ENCODE results near the gene GRAMD1C. TPM values are rescaled to one million over a fixed set of nuclear protein-coding genes. Genes with fewer than 3 reads are reported as not detected.

The GRAMD1C gene
- polyA plus RNA-seq, 3 donors, result 0.13 to 0.29 (median 0.27) TPM

DNA sequence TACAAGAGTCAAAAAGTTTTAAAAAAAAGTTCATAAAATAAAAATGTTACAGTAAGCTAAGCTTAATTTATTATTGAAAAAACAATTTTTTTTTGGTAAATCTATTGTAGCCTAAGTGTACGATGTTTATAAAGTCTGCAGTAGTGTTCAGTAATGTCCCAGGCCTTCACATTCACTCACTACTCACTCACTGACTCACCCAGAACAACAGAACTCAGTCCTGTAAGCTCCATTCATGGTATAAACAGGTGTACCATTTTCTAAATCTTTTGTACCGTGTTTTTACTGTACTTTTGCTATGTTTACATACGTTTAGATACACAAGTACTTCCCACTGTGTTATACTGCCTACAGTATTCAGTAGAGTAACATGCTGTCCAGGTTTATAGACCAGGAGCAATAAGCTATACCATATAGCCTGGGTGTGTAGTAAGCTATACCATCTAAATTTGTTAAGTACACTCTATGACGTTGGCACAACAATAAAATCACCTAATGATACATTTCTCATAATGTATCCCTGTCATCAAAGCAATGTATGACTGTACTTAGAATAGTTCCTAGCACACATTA lies 68.1 kb downstream of the GRAMD1C start:
- no peaks in the 10 kb centered on the region for H3K27me3 ChIP-seq (ENCODE audit: control insufficient read depth in 2 of 2, insufficient read depth in 2 of 2, low read length in 2 of 2)
- no peak overlapping the region for H3K27ac ChIP-seq (ENCODE audit: low read depth in 1 of 2, low read length in 2 of 2)
- H3K4me3 ChIP-seq (replicated peaks in 1 of 3; ENCODE audit: low read depth in 2 of 3, low read length in 3 of 3), result no peak overlapping the region
- no peaks in the 10 kb centered on the region for H3K36me3 ChIP-seq (replicated peaks in 1 of 2; ENCODE audit: control insufficient read depth in 1 of 2, insufficient read depth in 2 of 2, low read length in 2 of 2)
- H3K79me2 ChIP-seq (ENCODE audit: insufficient read depth, low read length), result no peaks in the 10 kb centered on the region
- H4K20me1 ChIP-seq (ENCODE audit: insufficient read depth, low read length), result no peaks in the 10 kb centered on the region
- intact Hi-C loops (cut with micrococcal nuclease), result no loop called here
- no peak overlapping the region for H3K9ac ChIP-seq (ENCODE audit: insufficient read depth, low read length, poor library complexity, severe bottlenecking)
- Mint-ChIP-seq H3K27me3 (ENCODE audit: low read depth in 3 of 3) (peaks cover 0 to 1% (median 0%) of the 10 kb centered on the region in 3 donors), H3K27ac (no peak overlapping the region), H3K4me1 (no peaks in the 10 kb centered on the region), H3K9me3 (peaks cover 0 to 7% (median 0%) of the 10 kb centered on the region in 7 donors), H3K36me3 (no peaks in the 10 kb centered on the region), H3K4me3 (no peak overlapping the region)
- no peak overlapping the region for H3K4me2 ChIP-seq (replicated peaks; ENCODE audit: extremely low read depth, low read length, poor library complexity, severe bottlenecking)
- no peak overlapping the region for H2AFZ ChIP-seq (ENCODE audit: insufficient read depth, low read depth, low read length, poor library complexity, severe bottlenecking)
- DNase-seq, result no peak
- no peaks in the 10 kb centered on the region for H3K9me3 ChIP-seq (replicated peaks in 1 of 2; ENCODE audit: control insufficient read depth in 1 of 2, insufficient read depth in 1 of 2, low read length in 2 of 2)
- no CpG with 5 or more reads among the region's 4 CpGs for WGBS (ENCODE audit: insufficient coverage)
- TF ChIP-seq, protein P1, sequence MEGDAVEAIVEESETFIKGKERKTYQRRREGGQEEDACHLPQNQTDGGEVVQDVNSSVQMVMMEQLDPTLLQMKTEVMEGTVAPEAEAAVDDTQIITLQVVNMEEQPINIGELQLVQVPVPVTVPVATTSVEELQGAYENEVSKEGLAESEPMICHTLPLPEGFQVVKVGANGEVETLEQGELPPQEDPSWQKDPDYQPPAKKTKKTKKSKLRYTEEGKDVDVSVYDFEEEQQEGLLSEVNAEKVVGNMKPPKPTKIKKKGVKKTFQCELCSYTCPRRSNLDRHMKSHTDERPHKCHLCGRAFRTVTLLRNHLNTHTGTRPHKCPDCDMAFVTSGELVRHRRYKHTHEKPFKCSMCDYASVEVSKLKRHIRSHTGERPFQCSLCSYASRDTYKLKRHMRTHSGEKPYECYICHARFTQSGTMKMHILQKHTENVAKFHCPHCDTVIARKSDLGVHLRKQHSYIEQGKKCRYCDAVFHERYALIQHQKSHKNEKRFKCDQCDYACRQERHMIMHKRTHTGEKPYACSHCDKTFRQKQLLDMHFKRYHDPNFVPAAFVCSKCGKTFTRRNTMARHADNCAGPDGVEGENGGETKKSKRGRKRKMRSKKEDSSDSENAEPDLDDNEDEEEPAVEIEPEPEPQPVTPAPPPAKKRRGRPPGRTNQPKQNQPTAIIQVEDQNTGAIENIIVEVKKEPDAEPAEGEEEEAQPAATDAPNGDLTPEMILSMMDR (IDR thresholded peaks at IDR 0.05), result no peak
- no peaks in the 10 kb centered on the region for H3K4me1 ChIP-seq (ENCODE audit: control insufficient read depth in 1 of 2, insufficient read depth in 2 of 2, low read length in 2 of 2)

DNA sequence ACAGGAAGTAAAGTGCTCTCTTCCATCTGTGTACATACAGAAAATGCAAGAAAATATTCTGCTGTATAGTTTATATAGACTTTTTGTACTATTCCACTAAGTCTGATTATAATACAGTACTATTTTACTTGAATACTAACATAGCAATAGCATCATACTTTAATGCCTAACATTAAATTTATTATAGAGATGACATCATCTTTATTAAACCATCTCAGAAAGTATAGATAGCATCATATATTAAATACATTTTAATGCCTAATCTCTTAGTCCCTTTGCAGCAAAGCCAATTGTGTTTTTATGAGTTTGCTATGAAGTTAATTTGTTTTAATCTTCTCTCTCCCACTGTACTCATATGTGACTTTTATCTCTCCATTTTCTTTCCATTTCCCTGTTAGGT lies 69.5 kb downstream of the GRAMD1C start:
- Histone ChIP-seq H3K36me3 (replicated peaks in 1 of 2; ENCODE audit: control insufficient read depth in 1 of 2, insufficient read depth in 2 of 2, low read length in 2 of 2) (no peaks in the 10 kb centered on the region), H4K20me1 (ENCODE audit: insufficient read depth, low read length) (no peaks in the 10 kb centered on the region), H3K79me2 (ENCODE audit: insufficient read depth, low read length) (no peaks in the 10 kb centered on the region), H3K4me1 (ENCODE audit: control insufficient read depth in 1 of 2, insufficient read depth in 2 of 2, low read length in 2 of 2) (no peaks in the 10 kb centered on the region), H3K27me3 (ENCODE audit: control insufficient read depth in 2 of 2, insufficient read depth in 2 of 2, low read length in 2 of 2) (no peaks in the 10 kb centered on the region), H3K9me3 (replicated peaks in 1 of 2; ENCODE audit: control insufficient read depth in 1 of 2, insufficient read depth in 1 of 2, low read length in 2 of 2) (no peaks in the 10 kb centered on the region), H3K4me2 (replicated peaks; ENCODE audit: extremely low read depth, low read length, poor library complexity, severe bottlenecking) (no peak overlapping the region), H3K9ac (ENCODE audit: insufficient read depth, low read length, poor library complexity, severe bottlenecking) (no peak overlapping the region), H2AFZ (ENCODE audit: insufficient read depth, low read depth, low read length, poor library complexity, severe bottlenecking) (no peak overlapping the region), H3K4me3 (replicated peaks in 1 of 3; ENCODE audit: low read depth in 2 of 3, low read length in 3 of 3) (no peak overlapping the region), H3K27ac (ENCODE audit: low read depth in 1 of 2, low read length in 2 of 2) (no peak overlapping the region)
- intact Hi-C loops (cut with micrococcal nuclease), result no loop called here
- no peak overlapping the region for H3K4me3 Mint-ChIP-seq
- TF ChIP-seq, protein P1 (IDR thresholded peaks at IDR 0.05), result no peak
- H3K27me3 Mint-ChIP-seq (ENCODE audit: low read depth in 3 of 3), result no peaks in the 10 kb centered on the region
- no peak for DNase-seq
- no peaks in the 10 kb centered on the region for H3K36me3 Mint-ChIP-seq
- peaks cover 4% of the 10 kb centered on the region for H3K4me1 Mint-ChIP-seq
- H3K27ac Mint-ChIP-seq, result no peak overlapping the region
- H3K9me3 Mint-ChIP-seq, result peaks cover 0 to 5% (median 0%) of the 10 kb centered on the region in 7 donors
